Esophagus muscularis mucosa (tissue), 4 donors: Measurements from ENCODE around the gene GRIN3A.

Experiments
- EP300 ChIP-seq: sonication (generic); formaldehyde crosslinking; IDR thresholded peaks from one replicate; pipeline ENCODE4 v1.6.1; 2017; ENCODE audit warnings: antibody characterized with exemption
- POLR2A ChIP-seq: fragments of 450-650 bp; IDR thresholded peaks from one replicate; pipeline ENCODE4 v1.6.1; 2017; ENCODE audit warnings: antibody characterized with exemption, moderate library complexity, mild to moderate bottlenecking, low read depth
- POLR2AphosphoS5 ChIP-seq, 2 donors: sonication (generic); formaldehyde crosslinking; IDR thresholded peaks; one replicate each; pipeline ENCODE4 v1.6.1; 2017; ENCODE audit warnings: antibody characterized with exemption in 2 of 2
- TF ChIP-seq, protein P1 (sequence below), 3 experiments: fragments of 200-600 bp in 2 of 3; fragments of 450-650 bp in 1 of 3; sonication (generic) in 2 of 3; IDR thresholded peaks; one replicate each; pipeline ENCODE4 v1.5.1; 2017 to 2019; ENCODE audit warnings: antibody characterized with exemption in 3 of 3, mild to moderate bottlenecking in 2 of 3, moderate library complexity in 1 of 3

- TF ChIP-seq, protein P1, sequence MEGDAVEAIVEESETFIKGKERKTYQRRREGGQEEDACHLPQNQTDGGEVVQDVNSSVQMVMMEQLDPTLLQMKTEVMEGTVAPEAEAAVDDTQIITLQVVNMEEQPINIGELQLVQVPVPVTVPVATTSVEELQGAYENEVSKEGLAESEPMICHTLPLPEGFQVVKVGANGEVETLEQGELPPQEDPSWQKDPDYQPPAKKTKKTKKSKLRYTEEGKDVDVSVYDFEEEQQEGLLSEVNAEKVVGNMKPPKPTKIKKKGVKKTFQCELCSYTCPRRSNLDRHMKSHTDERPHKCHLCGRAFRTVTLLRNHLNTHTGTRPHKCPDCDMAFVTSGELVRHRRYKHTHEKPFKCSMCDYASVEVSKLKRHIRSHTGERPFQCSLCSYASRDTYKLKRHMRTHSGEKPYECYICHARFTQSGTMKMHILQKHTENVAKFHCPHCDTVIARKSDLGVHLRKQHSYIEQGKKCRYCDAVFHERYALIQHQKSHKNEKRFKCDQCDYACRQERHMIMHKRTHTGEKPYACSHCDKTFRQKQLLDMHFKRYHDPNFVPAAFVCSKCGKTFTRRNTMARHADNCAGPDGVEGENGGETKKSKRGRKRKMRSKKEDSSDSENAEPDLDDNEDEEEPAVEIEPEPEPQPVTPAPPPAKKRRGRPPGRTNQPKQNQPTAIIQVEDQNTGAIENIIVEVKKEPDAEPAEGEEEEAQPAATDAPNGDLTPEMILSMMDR (IDR thresholded peaks at IDR 0.05): no peak
- TF ChIP-seq EP300 (no peak), POLR2A (no peak), POLR2AphosphoS5 (IDR thresholded peaks at IDR 0.05) (no peak)
These were observed 145.1 kb downstream of the GRIN3A start for GRCh38 chr9:101593345-101593744.
